HTR-8/SVneo (cell line): ENCODE measurements around the gene LRRFIP2.
"Not testable (repeated sequence)": the region's sequence is repeated elsewhere in the genome, so short reads cannot be mapped to it uniquely, and the experiment has no call there.

Source experiments
- DNase-seq: peaks from one replicate; pipeline ENCODE4 v3.0.0; 2011; ENCODE audit warnings: low spot score, mixed read lengths; ENCODE audit not compliant: insufficient read length
- FAIRE-seq: peaks from 2 replicates; lab custom pipeline; 2011; peaks lifted over from hg19 to GRCh38; lab: Jason Lieb, UNC

The LRRFIP2 gene, protein sequence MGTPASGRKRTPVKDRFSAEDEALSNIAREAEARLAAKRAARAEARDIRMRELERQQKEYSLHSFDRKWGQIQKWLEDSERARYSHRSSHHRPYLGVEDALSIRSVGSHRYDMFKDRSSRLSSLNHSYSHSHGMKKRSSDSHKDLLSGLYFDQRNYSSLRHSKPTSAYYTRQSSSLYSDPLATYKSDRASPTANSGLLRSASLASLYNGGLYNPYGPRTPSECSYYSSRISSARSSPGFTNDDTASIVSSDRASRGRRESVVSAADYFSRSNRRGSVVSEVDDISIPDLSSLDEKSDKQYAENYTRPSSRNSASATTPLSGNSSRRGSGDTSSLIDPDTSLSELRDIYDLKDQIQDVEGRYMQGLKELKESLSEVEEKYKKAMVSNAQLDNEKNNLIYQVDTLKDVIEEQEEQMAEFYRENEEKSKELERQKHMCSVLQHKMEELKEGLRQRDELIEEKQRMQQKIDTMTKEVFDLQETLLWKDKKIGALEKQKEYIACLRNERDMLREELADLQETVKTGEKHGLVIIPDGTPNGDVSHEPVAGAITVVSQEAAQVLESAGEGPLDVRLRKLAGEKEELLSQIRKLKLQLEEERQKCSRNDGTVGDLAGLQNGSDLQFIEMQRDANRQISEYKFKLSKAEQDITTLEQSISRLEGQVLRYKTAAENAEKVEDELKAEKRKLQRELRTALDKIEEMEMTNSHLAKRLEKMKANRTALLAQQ

DNA sequence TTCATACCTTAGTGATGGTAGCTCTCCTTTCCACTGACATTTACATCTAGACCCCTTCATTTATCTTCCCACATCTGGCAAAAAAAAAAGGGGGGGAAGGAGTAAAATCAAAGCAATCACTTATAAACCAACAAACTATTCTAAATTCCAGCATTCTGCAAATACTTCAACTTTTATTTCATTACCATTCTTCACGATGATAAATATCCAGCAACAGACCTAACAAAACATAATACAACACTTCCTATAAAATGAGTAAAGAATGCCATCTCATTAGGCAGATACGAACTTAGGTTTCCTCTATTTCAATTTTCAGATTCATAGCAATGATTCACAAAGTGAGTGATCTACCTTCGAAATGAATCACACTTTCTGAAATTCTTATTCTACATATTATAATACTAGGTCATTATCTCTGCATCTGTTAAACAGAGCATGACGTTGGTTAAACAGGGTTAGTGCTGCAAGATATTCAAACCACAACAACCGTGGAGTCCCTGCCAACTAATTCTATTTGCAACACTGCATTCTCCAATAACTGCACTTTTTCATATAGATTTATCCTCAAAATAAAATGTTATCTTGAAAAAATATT, at the start of gene LRRFIP2:
Gene LRRFIP2, minus strand, starts transcription at position 51 of the 595 bp plus-strand sequence. CDS start 25,599 bp downstream, outside the sequence.
- no peak for FAIRE-seq
- no peak for DNase-seq

DNA sequence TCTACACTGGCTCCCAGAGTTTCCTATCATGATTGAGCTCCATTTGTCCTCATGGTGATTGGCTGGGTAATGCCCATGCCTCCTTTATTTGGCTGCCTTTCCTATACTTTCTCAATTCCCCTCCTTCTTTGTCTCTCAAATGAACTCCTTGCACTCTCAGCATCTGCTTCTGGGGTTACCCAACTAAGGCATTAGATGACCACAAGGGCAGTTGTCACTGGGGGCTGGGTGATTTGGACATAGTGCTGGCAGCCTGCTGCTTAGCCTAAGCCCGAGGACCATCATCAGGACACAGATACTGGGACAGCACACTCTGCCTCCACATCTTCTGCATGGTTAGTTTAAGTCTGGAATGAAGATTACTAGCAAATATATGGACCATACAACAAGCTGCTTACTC, 49.2 kb upstream of the LRRFIP2 start:
- FAIRE-seq (no peak), DNase-seq (no peak)

DNA sequence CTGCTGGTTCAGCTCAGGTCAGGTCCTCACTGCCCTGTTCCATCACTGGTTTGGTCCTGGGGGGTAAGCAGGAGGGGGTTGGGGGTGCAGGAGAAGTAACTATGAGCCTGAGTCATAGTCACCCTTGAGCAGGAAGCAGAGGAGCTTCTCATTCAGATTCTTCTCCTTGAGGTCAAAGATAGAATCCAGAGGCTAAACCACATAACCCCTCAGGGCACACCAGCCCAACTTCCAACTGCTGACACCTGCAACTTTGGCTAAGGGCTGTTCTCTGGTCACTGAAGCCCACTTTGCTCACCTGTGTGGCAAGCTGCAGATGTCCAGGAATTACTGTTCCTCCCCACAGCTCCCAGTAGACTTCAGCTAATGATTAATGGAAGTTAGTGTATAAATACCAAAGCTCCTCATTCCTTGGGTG, 48.8 kb upstream of the LRRFIP2 start:
- no peak for FAIRE-seq
- no peak for DNase-seq

DNA sequence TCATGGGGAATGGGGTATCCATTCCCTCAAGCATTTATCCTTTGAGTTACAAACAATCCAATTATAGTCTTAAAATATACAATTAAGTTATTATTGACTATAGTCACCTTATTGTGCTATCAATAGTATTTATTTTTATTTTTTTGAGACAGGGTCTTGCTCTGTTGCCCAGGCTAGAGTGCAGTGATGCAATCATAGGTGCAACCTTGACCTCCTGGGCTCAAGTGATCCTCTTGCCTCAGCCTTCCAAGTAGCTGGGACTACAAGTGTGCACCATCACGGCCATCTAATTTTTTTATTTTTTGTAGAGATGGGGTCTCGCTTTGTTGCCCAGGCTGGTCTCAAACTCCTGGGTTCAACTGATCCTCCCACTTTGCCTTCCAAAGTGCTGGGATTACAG, 48.2 kb upstream of the LRRFIP2 start:
- FAIRE-seq, DNase-seq: not testable (repeated sequence)

DNA sequence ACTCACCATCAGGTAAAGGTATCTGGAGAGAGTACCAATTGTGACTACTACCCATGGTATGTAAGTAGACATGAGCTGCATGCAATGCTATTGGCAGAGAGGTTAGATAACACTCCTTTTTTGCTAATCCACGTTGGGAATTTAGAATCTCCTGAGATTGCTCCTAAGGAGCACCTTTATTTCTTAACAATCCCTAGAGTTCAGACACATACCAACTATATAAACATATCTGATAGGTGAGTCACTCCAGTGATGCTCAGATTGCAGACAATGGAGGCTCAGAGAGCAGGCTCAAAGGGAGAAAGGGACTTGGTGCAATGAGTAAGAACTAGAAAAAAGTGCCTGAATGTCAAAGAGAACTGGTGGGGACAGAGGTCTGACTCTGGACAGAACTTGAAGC, 47.0 kb upstream of the LRRFIP2 start:
- FAIRE-seq (no peak), DNase-seq (peak; percentile 69)

DNA sequence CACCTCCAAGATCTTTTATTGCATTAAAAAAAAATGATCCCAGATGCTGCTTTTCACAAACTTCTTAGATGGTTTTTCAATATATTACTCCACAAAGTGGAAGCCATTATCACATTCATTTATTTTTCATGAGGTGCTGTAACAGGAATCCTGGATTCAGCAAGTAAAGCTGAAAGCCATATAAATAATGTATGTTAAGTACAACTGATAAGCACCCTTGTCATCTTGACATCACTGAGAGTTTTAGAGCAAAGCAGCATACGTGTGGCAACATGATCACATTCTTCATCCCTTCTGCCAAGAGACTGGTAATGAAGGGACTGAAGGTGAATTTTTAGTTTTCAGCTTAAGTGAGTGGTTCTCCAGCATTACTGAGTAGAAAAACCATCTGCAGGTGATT, 44.9 kb upstream of the LRRFIP2 start:
- DNase-seq, result no peak
- no peak for FAIRE-seq

DNA sequence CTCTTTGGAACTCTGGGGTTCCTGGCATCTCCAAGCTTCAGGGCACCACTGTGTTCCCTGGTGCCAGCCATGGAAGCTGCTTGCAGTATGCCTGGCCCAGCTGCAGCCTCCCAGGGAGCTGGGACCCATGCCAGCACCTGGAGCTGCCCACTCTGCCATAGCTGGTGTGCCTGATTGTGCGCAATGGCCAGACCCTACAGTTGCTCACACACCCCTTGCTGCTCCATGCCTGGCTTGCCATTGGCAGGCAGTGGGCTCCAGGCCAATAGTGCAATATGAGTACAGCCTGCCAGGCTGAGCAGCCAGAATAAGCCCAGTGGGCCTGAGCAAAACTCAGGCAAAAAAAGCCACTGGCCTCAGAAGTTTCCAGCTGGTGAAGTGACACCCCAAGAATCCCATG, 43.8 kb upstream of the LRRFIP2 start:
- no peak for FAIRE-seq
- no peak for DNase-seq

DNA sequence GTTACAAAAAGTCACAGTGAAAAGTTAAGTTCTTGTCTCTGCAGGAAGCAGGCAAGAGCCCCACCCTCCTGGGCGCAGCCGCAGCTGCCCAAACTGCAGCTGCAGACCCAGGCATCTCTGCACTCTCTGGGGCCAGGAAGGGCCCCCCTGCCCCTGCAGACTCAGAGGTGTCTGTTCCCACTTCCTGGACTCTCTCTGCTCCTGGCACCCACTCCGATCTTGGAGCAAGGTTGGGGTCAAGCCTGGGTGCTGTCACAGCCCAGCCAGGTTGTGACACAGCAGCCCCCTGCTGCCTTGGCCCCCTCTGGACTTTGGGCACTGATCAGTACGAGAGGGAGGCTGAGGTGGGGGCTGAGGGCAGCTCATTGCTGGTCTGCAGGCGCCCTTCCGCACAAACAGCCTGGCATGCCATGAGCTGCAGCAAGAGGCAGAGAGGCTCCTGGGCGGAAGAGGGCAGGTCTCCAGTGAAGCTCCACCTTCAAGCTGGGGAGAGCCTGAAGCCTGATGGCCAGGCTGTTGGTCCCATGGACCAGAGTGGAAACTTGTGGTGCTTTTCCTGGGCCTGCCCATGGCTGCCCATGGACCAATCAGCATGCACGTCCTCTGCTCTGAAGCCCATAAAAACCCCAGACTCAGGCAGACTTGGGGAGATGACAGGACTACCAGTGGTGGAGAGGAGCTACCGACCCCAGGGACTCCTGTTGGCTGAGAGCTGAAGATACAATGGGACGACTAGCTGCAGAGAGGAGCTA, 42.9 kb upstream of the LRRFIP2 start:
- DNase-seq, result no peak
- FAIRE-seq, result no peak

DNA sequence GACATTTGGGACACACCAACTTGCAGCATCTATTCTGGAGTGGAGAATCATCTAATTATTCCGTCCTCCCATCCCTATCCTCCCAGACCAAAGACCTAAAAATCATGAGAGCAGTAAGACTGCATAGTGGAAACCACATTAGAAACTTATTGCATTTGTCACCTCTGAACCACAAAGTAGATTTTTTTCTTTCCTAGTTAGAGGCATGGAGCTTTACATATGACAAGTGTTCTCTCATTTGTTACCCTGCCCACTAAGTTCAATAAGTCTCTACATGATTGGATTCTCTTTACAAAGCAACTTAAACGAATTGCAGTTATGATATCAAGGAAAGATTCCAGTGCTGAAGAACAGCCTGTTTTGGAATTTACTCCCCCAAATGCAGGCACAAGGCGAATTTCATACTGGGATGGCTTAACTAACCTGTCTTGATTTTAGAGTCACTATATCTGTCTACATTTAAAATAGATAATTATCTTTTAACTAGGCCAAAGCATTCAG, 42.3 kb upstream of the LRRFIP2 start:
- DNase-seq (no peak), FAIRE-seq (no peak)

DNA sequence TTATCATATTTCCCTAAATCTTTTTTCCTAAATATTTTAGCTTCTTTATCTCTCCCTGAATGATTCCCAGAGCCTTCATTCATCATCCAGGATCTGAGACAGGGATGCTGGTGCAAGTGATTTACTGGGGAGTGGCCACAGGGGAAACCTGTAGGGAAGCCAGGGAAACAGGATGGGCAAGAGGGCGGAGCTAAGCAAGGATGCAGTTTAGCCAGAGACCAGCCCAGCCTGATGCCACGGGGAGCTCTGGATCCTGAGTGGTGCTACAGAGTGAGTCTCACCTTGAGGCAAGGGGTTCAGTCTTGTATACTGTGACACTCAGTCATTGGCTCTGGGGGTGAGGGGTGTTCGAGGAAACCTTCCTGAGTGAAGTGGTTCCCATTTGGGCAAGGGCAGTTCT, 39.7 kb upstream of the LRRFIP2 start:
- DNase-seq (no peak), FAIRE-seq (no peak)

DNA sequence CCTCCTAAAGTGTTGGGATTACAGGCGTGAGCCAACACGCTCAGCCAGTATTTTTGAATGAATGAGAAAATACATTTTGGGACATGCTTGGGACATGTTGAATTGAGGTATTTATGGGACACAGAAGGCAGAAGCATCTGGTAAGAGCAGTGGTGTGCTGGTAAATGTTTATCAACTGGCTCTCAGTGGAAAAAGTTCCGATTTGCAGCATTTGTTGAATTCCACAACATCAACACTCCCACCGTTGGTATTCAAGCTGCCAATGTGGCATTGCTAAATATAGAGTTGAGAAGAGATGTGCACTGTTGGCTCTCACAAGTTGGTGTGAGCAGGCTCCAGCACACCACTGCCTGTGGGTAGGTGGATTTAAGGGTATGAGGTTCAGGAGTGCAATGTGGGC, 35.8 kb upstream of the LRRFIP2 start:
- FAIRE-seq, result no peak
- no peak for DNase-seq

DNA sequence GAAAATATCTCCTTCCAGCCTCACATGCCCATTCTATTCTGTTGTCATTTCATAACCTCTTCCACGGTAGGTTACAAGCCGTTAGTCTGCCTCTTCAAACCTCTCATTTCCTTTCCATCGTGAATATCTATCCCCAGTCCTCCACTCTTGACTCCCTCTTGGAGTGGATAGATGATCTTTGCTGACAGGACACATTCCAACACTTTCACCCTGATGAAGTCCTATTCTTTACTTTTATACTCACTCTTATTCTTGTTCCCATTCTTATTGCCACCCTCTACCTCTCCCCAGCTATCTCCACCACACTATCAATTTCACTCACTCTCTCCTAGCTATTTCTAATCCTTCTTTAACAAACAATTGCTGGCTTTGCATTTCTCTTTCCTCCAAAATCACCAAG, 34.2 kb upstream of the LRRFIP2 start:
- DNase-seq, FAIRE-seq: not testable (repeated sequence)

DNA sequence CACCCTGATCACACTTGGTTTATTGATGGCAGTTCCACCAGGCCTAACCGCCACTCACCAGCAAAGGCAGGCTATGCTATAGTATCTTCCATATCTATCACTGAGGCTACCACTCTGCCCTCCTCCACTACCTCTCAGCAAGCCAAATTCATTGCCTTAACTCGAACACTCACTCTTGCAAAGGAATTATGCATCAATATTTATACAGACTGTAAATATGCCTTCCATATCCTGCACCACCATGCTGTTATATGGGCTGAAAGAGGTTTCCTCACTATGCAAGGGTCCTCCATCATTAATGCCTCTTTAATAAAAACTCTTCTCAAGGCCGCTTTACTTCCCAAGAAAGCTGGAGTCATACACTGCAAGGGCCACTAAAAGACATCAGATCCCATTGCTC, 33.6 kb upstream of the LRRFIP2 start:
- not testable (repeated sequence) for FAIRE-seq, DNase-seq

DNA sequence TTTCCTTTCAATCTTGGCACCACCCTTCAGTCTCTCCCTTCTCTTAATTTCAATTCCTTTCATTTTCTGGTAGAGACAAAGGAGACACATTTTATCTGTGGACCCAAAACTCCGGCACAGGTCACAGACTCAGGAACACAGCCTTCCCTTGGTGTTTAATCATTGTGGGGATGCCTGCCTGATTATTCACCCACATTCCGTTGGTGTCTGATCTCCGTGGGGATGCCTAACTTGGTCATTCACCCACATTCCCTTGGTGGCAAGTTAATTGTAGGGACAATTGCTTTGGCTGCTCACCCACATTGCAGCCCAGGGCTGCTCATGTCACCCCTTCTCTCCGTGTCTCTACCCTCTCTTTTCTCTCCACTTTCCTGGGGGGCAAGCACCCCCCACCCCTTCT, 31.7 kb upstream of the LRRFIP2 start:
- DNase-seq, FAIRE-seq: not testable (repeated sequence)

DNA sequence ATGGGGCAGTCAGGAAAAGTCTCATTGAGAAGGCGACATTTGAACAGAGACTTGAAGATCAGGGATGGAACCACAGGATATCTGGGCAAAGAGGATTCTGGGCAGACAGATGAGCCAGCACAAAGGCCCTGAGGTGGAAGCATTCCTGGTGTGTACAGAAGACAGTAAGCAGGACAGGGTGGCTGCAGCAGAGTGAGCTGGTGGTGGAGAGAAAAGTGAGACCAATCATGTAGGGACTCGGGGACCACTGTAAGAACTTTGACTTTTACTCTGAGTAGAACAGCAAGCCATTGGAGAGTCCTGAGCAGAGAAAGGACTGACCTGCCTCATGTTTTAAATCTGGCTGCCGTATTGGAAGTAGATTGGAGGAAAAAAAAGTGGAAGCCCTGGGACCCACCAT, 29.9 kb upstream of the LRRFIP2 start:
- FAIRE-seq (no peak), DNase-seq (no peak)

DNA sequence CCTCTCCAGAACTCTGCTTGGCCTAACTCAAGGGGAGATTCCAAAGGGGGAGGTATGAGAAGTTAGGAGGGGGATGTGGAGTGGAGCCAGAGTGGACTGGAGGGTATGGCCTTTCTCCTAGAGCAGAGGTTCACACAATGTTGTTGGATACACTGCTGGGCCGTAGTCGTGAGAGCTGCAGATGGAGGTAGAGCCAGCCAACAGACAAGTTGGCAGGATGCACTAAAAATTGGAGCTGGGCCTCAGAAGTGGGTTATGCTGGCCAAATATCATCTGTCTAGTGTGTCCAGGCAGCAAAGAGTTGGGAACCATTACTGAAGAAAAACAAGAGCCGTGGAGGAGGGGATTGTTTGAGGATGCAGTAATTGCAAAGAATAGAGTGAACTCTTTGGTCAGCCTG, 27.7 kb upstream of the LRRFIP2 start:
- no peak for FAIRE-seq
- no peak for DNase-seq

DNA sequence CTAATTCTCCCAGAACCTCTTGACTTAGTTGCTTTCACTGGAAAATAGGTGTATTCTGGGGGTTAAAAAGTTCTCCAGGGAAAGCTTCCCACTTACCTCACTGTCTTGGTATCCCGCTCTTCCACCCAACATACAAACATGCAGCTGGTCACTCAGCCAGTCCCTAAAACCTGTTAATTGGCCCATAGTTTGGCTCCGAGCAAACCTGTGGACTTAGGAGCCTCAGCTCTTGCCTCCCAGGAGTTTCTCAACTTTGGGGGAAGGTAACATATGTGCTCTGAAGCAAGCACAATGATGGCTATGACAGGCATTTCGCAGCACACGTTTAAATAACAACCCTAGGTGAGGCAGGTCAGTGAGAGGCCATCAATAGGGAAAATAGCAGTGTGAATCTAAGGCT, 25.8 kb upstream of the LRRFIP2 start:
- FAIRE-seq (no peak), DNase-seq (no peak)

DNA sequence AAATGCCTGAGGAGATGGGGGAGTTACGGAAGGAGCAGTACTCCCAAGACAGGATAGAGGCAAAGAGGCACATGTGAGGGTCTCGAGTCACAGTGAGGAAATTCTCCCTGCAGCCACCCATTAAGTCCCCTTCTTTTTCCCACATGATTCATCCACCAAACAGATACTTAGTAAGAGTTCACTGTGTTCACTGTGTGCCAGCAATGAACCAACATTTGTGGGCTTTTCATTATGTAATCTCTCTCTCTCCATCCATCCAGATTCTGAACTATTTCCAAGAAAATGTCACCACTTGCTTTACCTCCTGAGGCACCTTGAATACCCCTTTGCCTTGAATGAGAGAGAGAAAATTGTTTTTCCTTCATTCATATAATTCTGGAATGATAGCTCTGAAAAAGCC, 24.6 kb upstream of the LRRFIP2 start:
- DNase-seq (no peak), FAIRE-seq (no peak)

DNA sequence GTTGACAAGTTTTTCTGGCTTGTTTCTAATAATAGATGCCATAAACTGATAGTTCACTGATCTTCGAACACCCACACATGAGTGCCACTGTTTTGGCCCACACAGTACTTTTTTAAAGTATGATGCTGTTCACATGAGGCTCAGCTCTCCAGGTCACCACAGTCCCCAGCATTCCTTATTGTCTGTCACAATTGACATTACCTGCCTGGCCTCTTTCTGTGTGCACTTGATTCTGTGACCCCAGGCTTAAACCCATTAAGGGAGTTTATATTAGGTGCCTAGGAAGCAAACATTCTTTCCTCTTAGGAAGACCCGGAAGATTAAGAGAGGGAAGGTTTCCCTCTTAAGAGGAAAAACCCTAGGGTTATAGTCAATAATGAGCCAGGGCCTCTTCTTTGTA, 24.2 kb upstream of the LRRFIP2 start:
- DNase-seq (no peak), FAIRE-seq (no peak)

DNA sequence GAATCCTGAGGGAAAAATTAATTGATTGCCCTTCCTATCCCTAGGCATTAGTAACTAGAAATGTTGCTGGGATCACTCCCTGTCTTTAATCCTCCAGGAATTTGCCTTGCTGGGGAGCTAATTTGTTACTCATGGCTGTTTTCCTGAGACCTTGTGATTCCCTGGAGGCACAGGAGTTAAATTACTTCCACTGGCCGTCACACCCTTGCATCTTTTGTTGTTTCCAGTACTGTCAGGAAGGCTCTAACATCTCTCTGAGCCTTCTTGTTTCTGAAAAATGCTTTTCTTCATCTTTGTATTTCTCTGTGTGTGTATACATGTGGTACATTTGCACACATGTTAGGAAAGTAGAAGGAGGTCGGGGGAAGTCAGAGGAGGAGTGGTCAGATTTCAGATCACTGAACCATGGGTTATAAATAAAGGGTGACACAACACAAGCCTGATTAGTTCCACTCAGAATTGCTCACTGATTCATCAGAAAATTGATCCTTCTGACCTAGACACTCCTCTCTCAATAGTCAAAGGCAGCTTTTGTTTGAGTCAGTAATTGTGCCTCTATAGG, 23.5 kb upstream of the LRRFIP2 start:
- FAIRE-seq (peak; percentile 16), DNase-seq (no peak)
